Measurements from ENCODE around the gene HACD1. TPM values are rescaled to one million over a fixed set of nuclear protein-coding genes. Genes with fewer than 3 reads are reported as not detected.

The HACD1 gene
- total and polyA plus RNA-seq, 8 donors, result 0.46 to 8.2 (median 3.7) TPM

- no peak for DNase-seq
- Histone ChIP-seq H3K27ac (no peak overlapping the region), H3K4me1 (no peaks in the 10 kb centered on the region), H3K36me3 (no peaks in the 10 kb centered on the region), H3K4me3 (no peak overlapping the region), H3K27me3 (no peaks in the 10 kb centered on the region), H3K9me3 (no peaks in the 10 kb centered on the region)
- intact Hi-C loops (cut with DNase I), result loop anchor here in 1 of 3 donors (5.0 kb wide), 1 partner anchor 135 kb away; no protein-coding TSS in a partner anchor
- TF ChIP-seq, protein P1, sequence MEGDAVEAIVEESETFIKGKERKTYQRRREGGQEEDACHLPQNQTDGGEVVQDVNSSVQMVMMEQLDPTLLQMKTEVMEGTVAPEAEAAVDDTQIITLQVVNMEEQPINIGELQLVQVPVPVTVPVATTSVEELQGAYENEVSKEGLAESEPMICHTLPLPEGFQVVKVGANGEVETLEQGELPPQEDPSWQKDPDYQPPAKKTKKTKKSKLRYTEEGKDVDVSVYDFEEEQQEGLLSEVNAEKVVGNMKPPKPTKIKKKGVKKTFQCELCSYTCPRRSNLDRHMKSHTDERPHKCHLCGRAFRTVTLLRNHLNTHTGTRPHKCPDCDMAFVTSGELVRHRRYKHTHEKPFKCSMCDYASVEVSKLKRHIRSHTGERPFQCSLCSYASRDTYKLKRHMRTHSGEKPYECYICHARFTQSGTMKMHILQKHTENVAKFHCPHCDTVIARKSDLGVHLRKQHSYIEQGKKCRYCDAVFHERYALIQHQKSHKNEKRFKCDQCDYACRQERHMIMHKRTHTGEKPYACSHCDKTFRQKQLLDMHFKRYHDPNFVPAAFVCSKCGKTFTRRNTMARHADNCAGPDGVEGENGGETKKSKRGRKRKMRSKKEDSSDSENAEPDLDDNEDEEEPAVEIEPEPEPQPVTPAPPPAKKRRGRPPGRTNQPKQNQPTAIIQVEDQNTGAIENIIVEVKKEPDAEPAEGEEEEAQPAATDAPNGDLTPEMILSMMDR (IDR thresholded peaks at IDR 0.05), result no peak
- FAIRE-seq, result no peak
- no peak for ATAC-seq
- WGBS, 2 donors, result 27 to 39% methylated on average over 2 of the region's 2 CpGs
These were observed 10.1 kb downstream of the HACD1 start for GRCh38 chr10:17607060-17607459.

GRCh38 chr10:17606547-17607040 is 10.6 kb downstream of the HACD1 start:
- DNase-seq (no peak), FAIRE-seq (no peak), ATAC-seq (no peak)
- no peaks in the 10 kb centered on the region for H3K9me3 ChIP-seq
- no peak overlapping the region for H3K27ac ChIP-seq
- no peaks in the 10 kb centered on the region for H3K4me1 ChIP-seq
- intact Hi-C loops (cut with DNase I), result loop anchor here in 1 of 3 donors (5.0 kb wide), 1 partner anchor 136 kb away; no protein-coding TSS in a partner anchor
- H3K27me3 ChIP-seq, result no peaks in the 10 kb centered on the region
- H3K36me3 ChIP-seq, result no peaks in the 10 kb centered on the region
- 41 to 57% methylated on average over 3 of the region's 3 CpGs for WGBS, 2 donors
- no peak overlapping the region for H3K4me3 ChIP-seq
- TF ChIP-seq, protein P1 (IDR thresholded peaks at IDR 0.05), result no peak

- TF ChIP-seq, protein P1 (IDR thresholded peaks at IDR 0.05), result no peak
- intact Hi-C loops (cut with DNase I), result loop anchor here in 1 of 3 donors (5.0 kb wide), 1 partner anchor 136 kb away; no protein-coding TSS in a partner anchor
- no peak for ATAC-seq
- Histone ChIP-seq H3K27ac (no peak overlapping the region), H3K9me3 (no peaks in the 10 kb centered on the region), H3K27me3 (no peaks in the 10 kb centered on the region), H3K36me3 (no peaks in the 10 kb centered on the region), H3K4me1 (no peaks in the 10 kb centered on the region), H3K4me3 (no peak overlapping the region)
- no peak for DNase-seq
- 71 to 85% methylated on average over 6 of the region's 6 CpGs for WGBS, 2 donors
- FAIRE-seq, result no peak
These were observed 11.2 kb downstream of the HACD1 start for GRCh38 chr10:17605936-17606335.

- TF ChIP-seq, protein P1 (IDR thresholded peaks at IDR 0.05), result no peak
- intact Hi-C loops (cut with DNase I), result no loop called here
- H3K4me1 ChIP-seq, result no peaks in the 10 kb centered on the region
- WGBS, 2 donors, result 34 to 42% methylated on average over 8 of the region's 8 CpGs
- H3K27ac ChIP-seq, result no peak overlapping the region
- ATAC-seq, result peak in 2 of 4 donors; percentile 21 to 62
- H3K36me3 ChIP-seq, result no peaks in the 10 kb centered on the region
- H3K9me3 ChIP-seq, result no peaks in the 10 kb centered on the region
- H3K27me3 ChIP-seq, result no peaks in the 10 kb centered on the region
- no peak for FAIRE-seq
- DNase-seq, result no peak
- no peak overlapping the region for H3K4me3 ChIP-seq
These were observed 18.1 kb downstream of the HACD1 start for GRCh38 chr10:17599089-17599488.

GRCh38 chr10:17597386-17597785 is 19.8 kb downstream of the HACD1 start:
- 77 to 84% methylated on average over 3 of the region's 3 CpGs for WGBS, 2 donors
- FAIRE-seq, result no peak
- H3K27me3 ChIP-seq, result no peaks in the 10 kb centered on the region
- H3K36me3 ChIP-seq, result no peaks in the 10 kb centered on the region
- no peaks in the 10 kb centered on the region for H3K4me1 ChIP-seq
- no peaks in the 10 kb centered on the region for H3K9me3 ChIP-seq
- intact Hi-C loops (cut with DNase I), result no loop called here
- no peak for DNase-seq
- TF ChIP-seq, protein P1 (IDR thresholded peaks at IDR 0.05), result no peak
- no peak overlapping the region for H3K27ac ChIP-seq
- H3K4me3 ChIP-seq, result no peak overlapping the region
- no peak for ATAC-seq

All from pancreas (tissue), 10 donors.